Thoracic aorta (tissue), 2 donors: Measurements from ENCODE around the gene CREB3. TPM values are rescaled to one million over a fixed set of nuclear protein-coding genes. Genes with fewer than 3 reads are reported as not detected.

Experiments used
- ATAC-seq: fragments of 150-250 bp; one replicate; pipeline ENCODE4 v1.8.0; 2017; ENCODE audit warnings: low read depth; ENCODE audit not compliant: insufficient number of reproducible peaks, low FRiP score
- DNase-seq: peaks from one replicate; pipeline ENCODE4 v3.0.0-alpha.2; 2020; ENCODE audit warnings: low spot score
- H3K27ac ChIP-seq, 2 donors: fragments of 200-600 bp; sonication (generic); 1 replicate in 1 of 2; 2 replicates in 1 of 2; pipeline ENCODE4 v1.5.1; 2016; ENCODE audit warnings: mild to moderate bottlenecking in 2 of 2, moderate library complexity in 2 of 2
- H3K27me3 ChIP-seq: fragments of 200-600 bp; sonication (generic); replicated peaks from 2 replicates; pipeline ENCODE4 v1.6.0; 2016; ENCODE audit warnings: mild to moderate bottlenecking; ENCODE audit not compliant: insufficient read depth
- H3K36me3 ChIP-seq: fragments of 200-600 bp; sonication (generic); one replicate; pipeline ENCODE4 v1.5.1; 2016
- H3K4me1 ChIP-seq, 2 donors: fragments of 200-600 bp; sonication (generic); 1 replicate in 1 of 2; 2 replicates in 1 of 2; pipeline versions ENCODE4 v1.5.1 to v1.6.0; 2016; ENCODE audit warnings: low read depth in 2 of 2, mild to moderate bottlenecking in 1 of 2; ENCODE audit not compliant: control insufficient read depth in 1 of 2
- H3K4me3 ChIP-seq: fragments of 200-600 bp; sonication (generic); 2 replicates; pipeline ENCODE4 v1.5.1; 2016; ENCODE audit warnings: mild to moderate bottlenecking
- H3K9me3 ChIP-seq: fragments of 200-600 bp; sonication (generic); 2 replicates; pipeline ENCODE4 v1.5.1; 2016
- total RNA-seq, 2 donors: library from RNA; depleted of rRNA; stranded (reverse); fragments of >200 nt; gene quantifications; one replicate each; pipeline versions ENCODE4 v1.1.0 to v1.2.3, GENCODE V29; 2016
- TF ChIP-seq, protein P1 (sequence below): fragments of 200-600 bp; sonication (generic); IDR thresholded peaks from one replicate; pipeline ENCODE4 v1.5.1; 2019; ENCODE audit warnings: antibody characterized with exemption

CREB3 gene
- total RNA-seq, 2 donors from 2014 or later = 46.0 to 62.4 TPM

DNA sequence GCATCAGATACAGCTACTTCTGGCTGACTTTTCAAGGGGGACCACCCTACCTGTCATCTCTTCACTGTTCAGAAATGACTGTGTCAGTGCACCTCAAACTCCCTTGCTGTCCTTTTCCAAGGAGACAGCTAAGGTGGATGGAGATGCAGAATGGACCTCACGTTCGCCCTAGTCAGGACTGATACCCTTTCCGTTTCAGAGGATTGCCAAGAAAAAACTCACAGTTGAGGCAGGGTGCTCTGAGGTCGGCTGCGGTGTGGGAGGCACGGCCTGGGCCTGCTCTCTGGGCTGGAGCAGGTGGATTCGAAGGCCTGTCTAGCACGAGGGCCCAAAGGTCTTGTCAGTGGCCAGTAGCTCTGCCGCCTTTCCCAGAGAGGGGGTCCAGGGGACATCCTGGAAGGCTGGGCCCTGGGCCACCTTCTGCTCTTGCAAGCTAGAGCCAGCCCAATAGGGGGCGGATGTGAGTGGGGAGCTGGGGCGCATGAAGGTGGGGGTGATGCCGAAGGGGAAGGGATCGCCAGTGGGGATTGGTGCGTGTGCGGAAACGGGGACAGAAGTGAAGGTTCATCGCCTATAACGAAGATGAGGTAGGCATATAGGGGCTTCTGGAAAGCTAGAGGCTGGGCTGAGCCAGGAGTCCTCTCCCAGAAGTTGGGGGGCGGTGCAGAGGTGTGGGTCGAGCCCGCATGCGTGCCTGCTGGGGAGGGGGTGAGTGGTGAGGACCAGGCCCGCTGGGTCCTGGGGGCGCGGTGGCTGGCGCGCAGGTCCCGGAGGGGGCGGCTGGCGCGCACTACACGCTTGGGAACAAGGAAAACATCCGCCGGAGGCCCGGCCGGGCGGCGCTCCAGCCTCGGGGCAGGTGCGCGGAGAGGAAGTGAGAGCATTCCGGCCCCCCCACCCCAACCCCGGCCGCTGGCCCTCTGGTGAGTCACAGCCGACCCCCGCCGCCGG, 24.1 kb downstream of the CREB3 start:
- DNase-seq = no peak
- no peak for ATAC-seq
- Histone ChIP-seq H3K4me3 (peak overlapping the region; percentile 80), H3K27ac (peak overlapping the region; percentile 89 to 96), H3K36me3 (peaks cover 22% of the 10 kb centered on the region), H3K4me1 (peaks cover 20 to 50% of the 10 kb centered on the region in 2 donors), H3K27me3 (no peaks in the 10 kb centered on the region), H3K9me3 (no peaks in the 10 kb centered on the region)
- TF ChIP-seq, protein P1, sequence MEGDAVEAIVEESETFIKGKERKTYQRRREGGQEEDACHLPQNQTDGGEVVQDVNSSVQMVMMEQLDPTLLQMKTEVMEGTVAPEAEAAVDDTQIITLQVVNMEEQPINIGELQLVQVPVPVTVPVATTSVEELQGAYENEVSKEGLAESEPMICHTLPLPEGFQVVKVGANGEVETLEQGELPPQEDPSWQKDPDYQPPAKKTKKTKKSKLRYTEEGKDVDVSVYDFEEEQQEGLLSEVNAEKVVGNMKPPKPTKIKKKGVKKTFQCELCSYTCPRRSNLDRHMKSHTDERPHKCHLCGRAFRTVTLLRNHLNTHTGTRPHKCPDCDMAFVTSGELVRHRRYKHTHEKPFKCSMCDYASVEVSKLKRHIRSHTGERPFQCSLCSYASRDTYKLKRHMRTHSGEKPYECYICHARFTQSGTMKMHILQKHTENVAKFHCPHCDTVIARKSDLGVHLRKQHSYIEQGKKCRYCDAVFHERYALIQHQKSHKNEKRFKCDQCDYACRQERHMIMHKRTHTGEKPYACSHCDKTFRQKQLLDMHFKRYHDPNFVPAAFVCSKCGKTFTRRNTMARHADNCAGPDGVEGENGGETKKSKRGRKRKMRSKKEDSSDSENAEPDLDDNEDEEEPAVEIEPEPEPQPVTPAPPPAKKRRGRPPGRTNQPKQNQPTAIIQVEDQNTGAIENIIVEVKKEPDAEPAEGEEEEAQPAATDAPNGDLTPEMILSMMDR = peak; percentile 40

DNA sequence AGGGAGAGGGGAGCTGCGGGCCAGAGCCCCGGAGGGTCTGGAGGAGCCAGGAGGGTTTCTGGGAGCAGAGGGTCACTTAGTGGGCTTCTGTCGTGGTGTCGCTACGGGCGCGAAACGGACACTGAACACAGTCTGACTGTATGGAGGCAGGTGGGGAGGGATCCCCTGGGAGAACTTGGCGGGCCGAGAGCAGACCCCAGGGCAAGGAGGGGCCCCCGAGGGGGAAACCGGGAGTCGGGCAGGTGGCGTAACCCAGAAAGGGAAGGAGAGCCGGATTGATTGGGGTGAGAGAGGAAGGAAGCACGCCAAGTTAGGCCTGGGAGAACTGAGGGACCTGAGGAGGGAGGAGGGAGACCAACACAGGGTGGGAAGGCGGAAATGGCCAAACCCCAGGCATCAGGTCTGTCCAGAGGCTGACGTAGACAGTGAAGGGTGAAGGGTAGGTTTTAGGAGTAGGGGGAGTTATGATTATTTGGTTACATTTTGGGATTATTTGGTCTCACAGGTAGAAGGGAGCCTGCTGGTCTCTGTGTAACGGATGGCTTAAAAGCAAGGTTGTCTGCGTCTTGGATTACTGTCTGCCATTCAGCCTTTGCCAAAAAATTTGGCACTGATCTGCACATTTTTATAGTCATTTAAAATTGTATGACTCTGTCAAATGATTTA, 24.9 kb downstream of the CREB3 start:
- no peak for DNase-seq
- H3K4me3 ChIP-seq = peak overlapping the region; percentile 80

DNA sequence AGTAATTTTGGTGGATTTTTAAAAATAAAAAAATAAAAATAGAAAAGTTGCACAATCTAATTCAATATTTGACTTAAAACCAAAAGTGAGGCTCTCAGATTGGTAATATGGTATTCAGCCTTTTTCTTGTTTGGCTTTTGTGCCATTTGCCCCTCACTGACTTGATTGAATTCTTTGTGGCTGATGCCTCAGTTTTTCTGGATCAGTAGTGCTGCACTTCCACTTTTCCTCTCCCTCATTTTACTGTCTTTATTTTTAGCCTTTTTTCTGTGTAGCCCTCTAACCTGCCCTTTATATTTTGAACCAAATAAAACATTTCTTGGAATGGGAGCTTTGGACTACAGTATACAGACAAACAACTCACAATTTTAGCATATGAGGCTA, 25.4 kb downstream of the CREB3 start:
- H3K27ac ChIP-seq = peak overlapping the region; percentile 89 to 96
- no peaks in the 10 kb centered on the region for H3K9me3 ChIP-seq
- DNase-seq = no peak
- no peak for ATAC-seq
- no peaks in the 10 kb centered on the region for H3K27me3 ChIP-seq
- peaks cover 9% of the 10 kb centered on the region for H3K36me3 ChIP-seq
- TF ChIP-seq, protein P1 = no peak
- H3K4me3 ChIP-seq = peak overlapping the region; percentile 80
- peaks cover 20 to 51% of the 10 kb centered on the region in 2 donors for H3K4me1 ChIP-seq

More for the DNA sequence above, 24.9 kb downstream of the CREB3 start:
- Histone ChIP-seq H3K36me3 (peaks cover 14% of the 10 kb centered on the region), H3K9me3 (no peaks in the 10 kb centered on the region), H3K27ac (peak overlapping the region; percentile 89 to 96), H3K27me3 (no peaks in the 10 kb centered on the region), H3K4me1 (peaks cover 20 to 51% of the 10 kb centered on the region in 2 donors)
- ATAC-seq = no peak
- TF ChIP-seq, protein P1 = no peak

DNA sequence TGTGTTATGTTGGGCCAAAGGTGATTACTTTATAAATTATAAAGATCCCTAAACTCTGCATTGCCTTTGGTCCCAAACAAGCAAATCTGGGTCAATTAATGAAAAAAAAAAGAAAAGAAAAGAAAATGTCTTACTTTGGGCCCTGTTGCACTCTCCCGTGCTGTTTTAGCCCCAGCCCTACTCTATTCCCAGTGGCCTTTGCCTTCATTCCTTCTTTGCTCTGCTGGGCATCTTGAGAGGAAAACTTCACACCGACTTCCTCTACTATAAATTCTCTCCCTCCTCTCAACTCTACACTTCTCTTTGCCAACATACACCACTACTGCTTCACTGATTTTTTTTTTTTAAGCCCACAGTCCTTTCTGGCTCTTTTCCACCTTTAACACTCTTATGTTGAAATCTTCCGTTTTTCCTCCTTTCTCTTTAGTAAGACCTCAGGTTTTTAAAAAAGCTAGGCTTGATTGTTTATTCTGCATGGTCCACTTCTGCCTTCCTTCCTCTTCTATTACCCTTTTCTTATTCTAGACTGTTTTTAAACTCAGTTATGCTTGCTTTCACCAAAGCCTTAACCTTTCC, 26.1 kb downstream of the CREB3 start:
- DNase-seq (no peak), ATAC-seq (no peak)
- Histone ChIP-seq H3K27ac (peak overlapping the region; percentile 63 to 96), H3K4me3 (peak overlapping the region; percentile 80), H3K9me3 (no peaks in the 10 kb centered on the region), H3K27me3 (no peaks in the 10 kb centered on the region), H3K4me1 (peaks cover 20 to 51% of the 10 kb centered on the region in 2 donors), H3K36me3 (peaks cover 2% of the 10 kb centered on the region)
- TF ChIP-seq, protein P1 = no peak

GRCh38 chr9:35759795-35760194, 27.3 kb downstream of the CREB3 start:
- ATAC-seq (no peak), DNase-seq (no peak)
- H3K36me3 ChIP-seq = no peaks in the 10 kb centered on the region
- H3K27me3 ChIP-seq = no peaks in the 10 kb centered on the region
- H3K27ac ChIP-seq = peak overlapping the region in 1 of 2 donors; percentile 21
- TF ChIP-seq, protein P1 = no peak
- H3K4me3 ChIP-seq = no peak overlapping the region
- H3K9me3 ChIP-seq = no peaks in the 10 kb centered on the region
- H3K4me1 ChIP-seq = peaks cover 20 to 51% of the 10 kb centered on the region in 2 donors
